ENCODE data around the gene MIA2.

GRCh38 chr14:39310051-39310450 lies 76.3 kb downstream of the MIA2 start:
- TF ChIP-seq POLR2AphosphoS5 (IDR thresholded peaks at IDR 0.05; ENCODE audit: insufficient read depth in 1 of 2, low read depth in 1 of 2) (no peak), POLR2A (IDR thresholded peaks at IDR 0.05) (no peak), CTCF (IDR thresholded peaks at IDR 0.05) (no peak)

All from vagina (tissue), 2 donors.